Body of pancreas (tissue), 4 donors: ENCODE results near the gene RAP1A.

Experiments
- CTCF ChIP-seq, 7 experiments: fragments of 450-650 bp in 4 of 7; fragments of 200-600 bp in 3 of 7; sonication (generic) in 3 of 7; IDR thresholded peaks; one replicate each; pipeline ENCODE4 v1.5.1; 2016 to 2019; ENCODE audit warnings: antibody characterized with exemption in 7 of 7
- POLR2A ChIP-seq, 3 donors: fragments of 450-650 bp; IDR thresholded peaks; one replicate each; pipeline ENCODE4 v1.6.1; 2016; ENCODE audit warnings: antibody characterized with exemption in 3 of 3, mild to moderate bottlenecking in 2 of 3

GRCh38 chr1:111638320-111638719 lies 18.7 kb downstream of the RAP1A start:
- TF ChIP-seq CTCF (IDR thresholded peaks at IDR 0.05): no peak
- no peak for TF ChIP-seq POLR2A (IDR thresholded peaks at IDR 0.05)
